Measurements from ENCODE around the gene SYNE1. TPM values are rescaled to one million over a fixed set of nuclear protein-coding genes. Genes with fewer than 3 reads are reported as not detected.

The SYNE1 gene
- total and polyA plus RNA-seq, 10 of the 15 experiments (the other 5 are each of a cell fraction or from before 2014, with no cell fraction given) = 2.3 to 28.7 (median 14.1) TPM

- H4K20me1 ChIP-seq (ENCODE audit: control insufficient read depth, insufficient read depth) = no peaks in the 10 kb centered on the region
- H3K9ac ChIP-seq (ENCODE audit: control insufficient read depth, insufficient read depth, low read length) = no peak overlapping the region
- ATAC-seq = no peak
- ChIA-PET SMC1A (ENCODE audit: uncharacterized antibody, unreplicated experiment) (no interaction called here), POLR2A (interaction anchor here (0.6 kb wide), 1 partner anchor 251 kb away, joined by 4 read pairs; no protein-coding TSS in a partner anchor), CTCF (no interaction called here), RAD21 (ENCODE audit: unreplicated experiment) (no interaction called here)
- H3K79me2 ChIP-seq (ENCODE audit: control insufficient read depth, insufficient read depth, low read length) = no peaks in the 10 kb centered on the region
- in situ Hi-C loops (cut with MboI) (no loop called here), intact Hi-C loops (cut with micrococcal nuclease; ENCODE audit: unreplicated experiment) (no loop called here)
- BruUV-seq (replicated peaks) = no TSS peak
- H3K27ac ChIP-seq (ENCODE audit: control insufficient read depth, insufficient read depth) = no peak overlapping the region
- no peak for DNase-seq (ENCODE audit: low read depth, low spot score)
- no peaks in the 10 kb centered on the region for H3K9me3 ChIP-seq (replicated peaks; ENCODE audit: control insufficient read depth, insufficient read depth, low read length)
- no peak overlapping the region for H3K4me3 ChIP-seq
- no peak overlapping the region for H3K4me2 ChIP-seq (ENCODE audit: control insufficient read depth, insufficient read depth)
- FAIRE-seq = no peak
- H2AFZ ChIP-seq (ENCODE audit: control insufficient read depth, low read depth, low read length) = no peak overlapping the region
- TF ChIP-seq RFX5 (IDR thresholded peaks at IDR 0.05; ENCODE audit: low read depth, low read length) (no peak), MYB (IDR thresholded peaks at IDR 0.05; ENCODE audit: borderline replicate concordance, low read depth, low read length) (no peak), PKNOX1 (IDR thresholded peaks at IDR 0.05) (no peak), BCL11A (IDR thresholded peaks at IDR 0.05; ENCODE audit: low read depth, low read length) (no peak), BCLAF1 (IDR thresholded peaks at IDR 0.05) (no peak), HSF1 (IDR thresholded peaks at IDR 0.05; ENCODE audit: low read depth, low read length) (no peak), YY1 (IDR thresholded peaks at IDR 0.05; ENCODE audit: low read depth, low read length) (no peak), MXI1 (IDR thresholded peaks at IDR 0.05; ENCODE audit: low read depth, low read length) (no peak), ZZZ3 (IDR thresholded peaks at IDR 0.05; ENCODE audit: control insufficient read depth, insufficient read length, low read depth) (no peak), CBFB (IDR thresholded peaks at IDR 0.05; ENCODE audit: low read depth) (no peak), CHD4 (IDR thresholded peaks at IDR 0.05) (no peak), MEF2A (IDR thresholded peaks at IDR 0.05; ENCODE audit: insufficient read depth, low read depth, low read length) (no peak), PML (IDR thresholded peaks at IDR 0.05; ENCODE audit: low read length) (no peak)
- WGBS (ENCODE audit: insufficient coverage, insufficient replicate concordance, low lambda C conversion rate, missing lambda C conversion rate) = 7% methylated on average over 1 of the region's 1 CpG
- no peaks in the 10 kb centered on the region for H3K27me3 ChIP-seq (replicated peaks in 1 of 2; ENCODE audit: control insufficient read depth in 2 of 2, insufficient read depth in 2 of 2, low read length in 1 of 2)
- H3K4me1 ChIP-seq (ENCODE audit: control insufficient read depth, insufficient read depth, low read length) = no peaks in the 10 kb centered on the region
- H3K36me3 ChIP-seq (ENCODE audit: control insufficient read depth in 2 of 2, insufficient read depth in 2 of 2, low read length in 1 of 2) = no peaks in the 10 kb centered on the region
These were observed 242.9 kb downstream of the SYNE1 start for GRCh38 chr6:152394303-152394702.
